DMS 273 treated with DMSO at 0.1 percent for 48 hours (cell line): ENCODE results near the gene ZSWIM5.
"Not testable (repeated sequence)": the region's sequence is repeated elsewhere in the genome, so short reads cannot be mapped to it uniquely, and the experiment has no call there.

ENCODE experiments used
- DNase-seq: peaks from one replicate; lab custom pipeline; 2025; lab: John Stamatoyannopoulos, UW

ZSWIM5 gene

DNA sequence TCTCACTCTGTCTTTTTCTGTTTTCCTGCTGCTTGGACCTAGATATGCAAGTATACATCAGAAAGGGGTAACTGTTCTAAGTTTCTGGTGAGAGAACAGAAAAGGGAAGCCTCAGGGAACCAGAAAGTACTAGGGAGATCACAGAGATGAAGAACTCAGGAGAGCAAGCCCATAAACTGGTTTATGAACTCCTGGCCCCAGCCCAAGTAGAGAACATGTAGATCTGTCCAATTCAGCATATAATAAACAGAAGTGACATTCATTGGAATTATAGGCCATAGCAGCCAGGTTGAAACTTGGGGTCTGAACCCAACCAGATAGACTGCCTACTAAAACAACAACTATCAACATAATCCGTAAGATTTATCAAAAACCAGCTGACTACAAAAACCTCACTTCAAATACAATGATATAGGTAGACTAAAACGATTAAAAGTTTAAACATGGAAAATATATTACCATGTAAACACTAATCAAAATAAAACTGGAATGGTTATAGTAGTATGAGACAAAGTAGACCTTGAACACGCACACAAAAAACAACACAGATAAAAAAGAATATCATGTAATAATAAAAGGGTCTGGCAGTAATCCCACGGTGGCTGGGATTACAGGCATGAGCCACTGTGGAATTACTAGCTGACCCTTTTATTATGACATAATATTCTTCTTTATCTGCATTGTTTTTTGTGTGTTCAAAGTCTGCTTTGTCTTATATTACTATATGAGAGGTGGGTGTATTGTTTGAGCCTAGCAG, 65.0 kb downstream of the ZSWIM5 start:
- DNase-seq = no peak

DNA sequence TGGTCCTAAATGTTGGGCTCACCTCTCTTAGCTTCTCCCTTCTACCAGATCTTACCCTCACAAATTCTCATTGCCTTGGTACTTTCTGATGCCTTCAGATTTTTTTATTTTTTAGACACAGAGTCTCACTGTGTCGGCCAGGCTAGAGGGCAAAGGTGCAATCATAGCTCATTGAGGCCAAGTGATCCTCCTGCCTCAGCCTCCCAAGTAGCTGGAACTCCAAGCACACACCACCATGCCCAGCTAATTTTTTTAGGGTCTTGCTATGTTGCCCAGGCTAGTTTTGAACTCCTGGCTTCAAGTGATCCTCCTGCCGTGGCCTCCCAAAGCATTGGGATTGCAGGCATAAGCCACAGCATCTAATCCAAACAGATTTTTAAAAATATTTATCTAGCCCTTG, 69.4 kb downstream of the ZSWIM5 start:
- DNase-seq = no peak

DNA sequence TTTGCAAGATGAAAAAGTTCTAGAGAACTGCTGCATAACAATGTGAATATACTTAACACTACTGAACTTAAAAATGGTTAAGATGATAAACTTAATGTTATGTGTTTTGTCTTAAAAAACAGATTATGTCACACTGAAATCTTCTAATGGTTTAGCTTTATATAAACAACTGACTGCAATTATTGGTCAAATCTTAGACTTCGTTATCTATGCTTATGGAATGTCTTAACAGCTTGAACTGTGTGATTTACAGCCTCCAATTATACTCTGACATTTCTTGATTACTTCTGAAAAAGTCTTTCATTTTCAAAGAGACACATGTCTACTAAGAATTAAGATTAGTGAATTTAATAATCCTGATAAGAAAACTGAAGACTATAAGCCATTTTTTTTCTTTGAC, 71.1 kb downstream of the ZSWIM5 start:
- DNase-seq = no peak

DNA sequence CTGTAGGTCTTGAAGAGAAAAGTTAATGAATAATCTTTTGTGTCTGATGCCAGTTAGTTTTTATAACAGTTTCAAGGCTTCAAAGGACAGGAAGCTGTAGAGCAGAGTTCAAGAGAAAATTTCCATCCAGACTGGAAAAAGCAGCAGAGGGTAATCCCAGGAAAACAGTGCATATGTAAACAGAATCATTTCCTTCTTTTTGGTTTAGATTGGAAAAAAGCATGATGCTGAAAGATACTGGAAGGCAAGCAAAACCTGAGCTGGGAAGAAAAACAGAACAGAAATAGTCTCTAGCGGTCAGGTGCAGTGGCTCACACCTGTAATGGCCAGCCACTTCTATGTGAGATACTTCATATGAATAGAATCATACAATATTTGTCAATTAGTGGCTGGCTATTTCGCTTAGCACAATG, 71.9 kb downstream of the ZSWIM5 start:
- no peak for DNase-seq

DNA sequence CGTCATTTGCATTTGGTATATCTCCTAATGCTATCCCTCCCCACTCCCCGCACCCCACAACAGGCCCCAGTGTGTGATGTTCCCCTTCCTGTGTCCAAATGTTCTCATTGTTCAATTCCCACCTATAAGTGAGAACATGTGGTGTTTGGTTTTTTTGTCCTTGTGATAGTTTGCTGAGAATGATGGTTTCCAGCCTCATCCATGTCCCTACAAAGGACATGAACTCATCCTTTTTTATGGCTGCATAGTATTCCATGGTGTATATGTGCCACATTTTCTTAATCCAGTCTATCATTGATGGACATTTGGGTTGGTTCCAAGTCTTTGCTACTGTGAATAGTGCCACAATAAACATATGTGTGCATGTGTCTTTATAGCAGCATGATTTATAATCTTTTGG, 73.7 kb downstream of the ZSWIM5 start:
- DNase-seq = not testable (repeated sequence)

DNA sequence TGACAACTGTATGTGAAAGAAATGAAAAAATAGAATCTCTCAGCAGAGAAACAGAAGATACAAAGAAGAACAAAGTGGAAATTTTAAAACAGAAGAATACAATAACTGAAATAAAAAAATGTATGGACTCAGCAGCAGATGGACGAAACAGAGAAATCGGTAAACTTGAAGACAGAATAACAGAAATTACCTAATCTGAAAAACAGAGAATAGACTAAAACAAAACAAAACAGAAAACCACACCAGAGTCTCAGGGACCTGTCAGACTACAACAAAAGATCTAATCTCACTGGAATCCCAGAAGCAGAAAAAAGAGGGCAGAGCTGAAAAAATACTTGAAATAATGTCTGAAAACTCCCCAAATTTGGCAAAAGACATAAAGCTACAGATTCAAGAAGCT, 83.0 kb downstream of the ZSWIM5 start:
- DNase-seq = no peak

DNA sequence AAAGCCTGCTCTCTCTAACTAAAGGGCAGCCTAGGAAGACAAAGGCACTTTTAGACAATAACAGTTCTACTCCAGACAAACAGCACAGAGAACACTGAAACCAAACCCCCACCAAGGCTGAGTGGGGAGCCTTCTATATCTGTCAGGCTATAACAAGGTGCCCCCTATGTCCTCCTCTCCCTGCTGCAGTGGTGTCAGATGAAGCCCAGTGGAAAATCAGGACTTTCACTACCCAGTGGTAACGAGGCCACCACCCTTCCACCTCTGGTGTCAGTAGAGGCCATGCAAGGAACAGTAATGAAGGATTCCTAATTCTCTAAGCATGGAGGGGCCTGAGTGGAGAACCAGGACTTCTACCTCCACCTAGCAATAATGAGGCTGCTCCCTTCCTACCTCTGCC, 83.7 kb downstream of the ZSWIM5 start:
- DNase-seq = no peak

DNA sequence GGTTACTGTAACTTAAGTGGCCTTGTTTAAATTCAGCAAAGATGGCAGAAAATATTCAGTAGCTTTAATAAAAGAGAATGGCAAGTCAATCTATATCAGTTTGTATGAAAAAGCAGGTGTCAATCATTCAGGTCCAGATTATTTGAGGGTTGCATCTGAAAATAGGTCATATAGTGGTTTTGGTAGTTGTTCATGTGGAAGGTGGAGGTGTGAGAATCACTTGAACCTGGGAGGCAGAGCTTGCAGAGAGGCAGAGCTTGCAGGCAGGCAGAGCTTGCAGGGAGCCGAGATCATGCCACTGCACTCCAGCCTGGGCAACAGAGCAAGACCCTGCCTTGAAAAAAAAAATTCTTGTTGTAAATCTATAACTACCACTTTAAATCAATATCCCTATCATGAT, 88.6 kb downstream of the ZSWIM5 start:
- DNase-seq = no peak

DNA sequence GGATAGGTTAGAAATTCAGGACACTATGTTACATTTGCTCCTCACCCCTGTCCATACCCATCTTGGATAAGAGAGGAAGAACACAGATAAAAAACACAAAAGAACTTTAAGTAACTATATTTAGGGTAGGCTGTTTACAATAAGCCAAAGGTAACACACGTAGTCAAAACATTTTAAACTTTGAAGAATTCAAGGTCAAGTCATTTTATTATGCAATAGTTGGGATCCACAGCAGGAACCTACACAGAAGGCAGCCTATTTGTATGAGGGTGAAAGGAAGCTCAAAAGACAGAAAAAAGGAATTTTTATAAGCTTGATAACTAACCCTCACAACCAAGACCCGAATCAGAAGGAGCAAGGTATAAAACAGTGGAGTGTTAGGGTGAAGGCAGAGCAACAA, 89.6 kb downstream of the ZSWIM5 start:
- DNase-seq = no peak

DNA sequence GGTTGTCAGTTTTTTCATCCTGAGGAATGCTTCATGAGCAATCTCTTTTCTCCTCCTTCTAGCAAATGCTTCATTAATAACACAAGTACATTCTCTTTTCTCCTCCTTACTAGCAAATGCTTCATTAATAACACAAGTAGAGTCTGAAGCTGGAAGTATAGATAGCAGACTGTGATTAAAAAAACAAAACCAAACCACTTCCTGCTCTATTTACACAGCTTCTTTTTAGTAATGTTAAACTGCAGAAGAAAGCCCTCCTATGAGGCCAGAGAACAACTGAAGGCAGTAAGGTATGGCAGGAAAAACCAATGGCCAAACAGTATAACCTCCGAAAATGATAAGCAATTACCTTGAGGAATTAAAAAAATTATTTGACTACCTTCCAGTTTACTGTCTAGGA, 90.1 kb downstream of the ZSWIM5 start:
- DNase-seq = no peak

DNA sequence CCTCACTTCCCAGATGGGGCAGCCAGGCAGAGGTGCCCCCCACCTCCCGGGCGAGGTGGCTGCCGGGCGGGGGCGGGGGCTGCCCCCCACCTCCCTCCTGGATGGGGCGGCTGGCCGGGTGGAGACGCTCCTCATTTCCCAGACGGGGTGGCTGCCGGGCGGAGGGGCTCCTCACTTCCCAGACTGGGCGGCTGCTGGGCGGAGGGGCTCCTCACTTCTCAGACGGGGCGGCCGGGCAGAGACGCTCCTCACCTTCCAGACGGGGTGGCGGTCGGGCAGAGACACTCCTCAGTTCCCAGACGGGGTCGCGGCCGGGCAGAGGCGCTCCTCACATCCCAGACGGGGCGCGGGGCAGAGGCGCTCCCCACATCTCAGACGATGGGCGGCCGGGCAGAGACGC, 91.2 kb downstream of the ZSWIM5 start:
- DNase-seq = not testable (repeated sequence)

DNA sequence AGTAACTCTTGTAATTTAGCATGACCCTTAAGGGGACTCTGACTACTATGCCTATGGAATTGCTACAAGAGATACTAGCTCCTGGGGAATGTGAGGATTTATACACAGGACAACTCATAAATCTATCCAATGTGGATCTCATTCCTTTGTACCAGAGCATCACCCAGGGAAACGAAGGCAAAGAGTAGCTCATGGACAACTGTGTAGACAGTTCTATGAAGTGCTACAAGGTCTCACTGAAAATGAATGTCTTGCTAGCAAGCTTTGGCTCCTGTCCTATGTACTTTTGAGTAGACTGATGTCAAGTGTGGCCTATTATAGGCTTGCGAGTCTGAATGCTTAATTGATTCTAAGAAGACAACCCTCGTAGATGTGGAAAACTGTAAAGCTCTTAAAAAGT, 93.7 kb downstream of the ZSWIM5 start:
- no peak for DNase-seq

DNA sequence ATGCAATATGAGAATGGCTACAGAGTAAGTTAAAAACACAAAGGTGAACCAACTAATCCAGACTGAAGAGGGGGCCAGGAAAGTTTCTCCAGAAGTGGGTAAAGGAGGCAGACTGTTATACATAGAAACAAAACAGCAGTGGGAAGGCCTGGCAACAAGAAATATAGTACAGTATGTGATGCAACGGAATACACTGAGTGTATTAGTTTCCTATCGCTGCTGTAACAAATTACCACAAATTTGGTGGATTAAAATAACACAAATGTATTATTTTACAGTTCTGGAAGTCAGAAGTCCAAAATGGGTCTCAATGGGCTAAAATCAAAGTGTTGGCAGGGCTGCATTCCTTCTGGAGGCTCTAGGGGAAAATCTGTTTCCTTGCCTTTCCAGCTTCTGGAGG, 95.2 kb downstream of the ZSWIM5 start:
- DNase-seq = no peak

DNA sequence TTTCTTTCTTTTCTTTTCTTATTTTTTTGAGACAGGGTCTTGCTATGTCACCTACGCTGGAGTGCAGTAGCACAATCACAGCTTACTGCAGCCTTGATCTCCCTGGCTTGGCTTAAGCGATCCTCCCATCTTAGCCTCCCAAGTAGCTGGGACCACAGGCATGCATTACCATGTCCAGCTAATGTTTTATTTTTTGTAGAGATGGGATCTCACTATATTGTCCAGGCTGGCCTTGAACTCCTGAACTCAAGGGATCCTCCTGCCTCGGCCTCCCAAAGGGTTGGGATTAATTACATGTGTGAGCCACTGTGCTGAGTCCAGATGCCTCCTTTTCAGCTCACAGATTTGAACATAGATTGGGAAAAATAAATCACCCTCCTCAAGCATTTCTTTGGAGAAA, 98.6 kb downstream of the ZSWIM5 start:
- DNase-seq = no peak

DNA sequence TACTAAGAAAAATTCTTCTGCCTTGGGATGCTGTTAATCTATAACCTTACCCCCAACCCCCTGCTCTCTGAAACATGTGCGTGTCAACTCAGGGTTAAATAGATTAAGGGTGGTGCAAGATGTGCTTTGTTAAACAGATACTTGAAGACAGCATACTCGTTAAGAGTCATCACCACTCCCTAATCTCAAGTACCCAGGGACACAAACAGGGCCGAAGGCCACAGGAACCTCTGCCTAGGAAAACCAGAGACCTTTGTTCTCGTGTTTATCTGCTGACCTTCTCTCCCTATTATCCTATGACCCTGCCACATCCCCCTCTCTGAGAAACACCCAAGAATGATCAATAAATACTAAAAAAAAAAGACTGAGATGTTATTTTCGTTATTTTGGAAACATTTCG, 99.5 kb downstream of the ZSWIM5 start:
- DNase-seq = not testable (repeated sequence)

DNA sequence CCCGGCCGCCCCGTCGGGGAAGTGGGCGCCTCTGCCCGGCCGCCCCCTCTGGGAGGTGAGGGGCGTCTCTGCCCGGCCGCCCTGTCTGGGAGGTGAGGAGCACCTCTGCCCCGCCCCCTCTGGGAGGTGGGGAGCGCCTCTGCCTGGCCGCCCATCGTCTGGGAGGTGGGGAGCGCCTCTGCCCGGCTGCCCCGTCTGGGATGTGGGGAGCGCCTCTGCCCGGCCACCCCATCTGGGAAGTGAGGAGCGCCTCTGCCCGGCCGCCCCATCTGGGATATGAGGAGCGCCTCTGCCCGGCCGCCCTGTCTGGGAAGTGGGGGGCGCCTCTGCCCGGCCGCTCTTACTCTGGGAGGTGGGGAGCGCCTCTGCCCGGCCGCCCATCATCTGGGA, 100.3 kb downstream of the ZSWIM5 start:
- DNase-seq = not testable (repeated sequence)

DNA sequence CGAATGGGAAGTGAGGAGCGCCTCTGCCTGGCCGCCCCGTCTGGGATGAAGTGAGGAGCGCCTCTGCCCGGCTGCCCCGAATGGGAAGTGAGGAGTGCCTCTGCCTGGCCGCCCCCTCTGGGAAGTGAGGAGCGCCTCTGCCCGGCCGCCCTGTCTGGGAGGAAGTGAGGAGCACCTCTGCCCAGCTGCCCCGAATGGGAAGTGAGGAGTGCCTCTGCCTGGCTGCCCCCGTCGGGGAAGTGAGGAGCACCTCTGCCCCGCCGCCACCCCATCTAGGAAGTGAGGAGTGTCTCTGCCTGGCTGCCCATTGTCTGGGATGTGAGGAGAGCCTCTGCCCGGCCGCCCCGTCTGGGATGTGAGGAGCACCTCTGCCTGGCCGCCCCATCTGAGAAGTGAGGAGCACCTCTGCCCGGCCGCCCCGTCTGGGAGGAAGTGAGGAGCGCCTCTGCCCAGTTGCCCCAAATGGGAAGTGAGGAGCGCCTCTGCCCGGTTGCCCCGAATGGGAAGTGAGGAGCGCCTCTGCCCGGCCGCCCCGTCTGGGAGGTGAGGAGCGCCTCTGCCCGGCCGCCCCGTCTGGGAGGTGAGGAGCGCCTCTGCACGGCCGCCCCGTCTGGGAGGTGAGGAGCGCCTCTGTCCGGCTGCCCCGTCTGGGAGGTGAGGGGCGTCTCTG, 100.8 kb downstream of the ZSWIM5 start:
- not testable (repeated sequence) for DNase-seq

DNA sequence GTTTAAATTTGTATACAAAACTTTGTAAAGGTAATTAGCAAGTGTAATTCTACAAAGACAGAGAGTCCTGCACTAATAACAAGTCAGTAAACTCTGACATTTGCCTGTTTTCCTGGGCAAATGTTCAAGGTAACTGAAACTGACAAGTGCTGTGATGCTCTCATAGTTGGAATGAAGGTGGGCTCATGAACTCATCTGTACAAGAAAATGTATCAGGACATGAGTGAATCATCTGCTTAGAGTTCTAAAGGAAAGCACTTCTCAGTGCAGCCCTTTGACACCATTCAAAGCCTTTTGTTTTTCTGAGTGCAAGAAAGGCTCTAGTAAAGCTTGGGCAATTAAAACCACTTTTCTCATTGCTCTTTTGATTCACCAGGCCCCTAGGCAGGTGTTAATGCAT, 102.9 kb downstream of the ZSWIM5 start:
- no peak for DNase-seq

DNA sequence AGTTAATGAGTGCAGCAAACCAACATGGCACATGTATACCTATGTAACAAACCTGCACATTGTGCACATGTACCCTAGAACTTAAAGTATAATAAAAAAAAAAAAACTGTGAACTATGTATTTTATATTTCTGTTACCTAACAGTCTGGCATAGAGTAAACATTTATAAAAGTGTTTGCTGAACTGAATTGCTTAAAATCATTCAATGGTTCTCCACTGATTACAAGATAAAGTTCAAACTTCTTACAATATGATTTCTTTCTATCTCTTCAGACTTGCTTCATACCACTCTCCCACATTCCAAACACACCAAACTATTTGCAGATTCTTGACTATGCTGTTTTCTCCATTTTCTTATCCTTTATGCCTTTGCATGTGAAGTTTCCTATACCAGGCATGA, 104.5 kb downstream of the ZSWIM5 start:
- no peak for DNase-seq

DNA sequence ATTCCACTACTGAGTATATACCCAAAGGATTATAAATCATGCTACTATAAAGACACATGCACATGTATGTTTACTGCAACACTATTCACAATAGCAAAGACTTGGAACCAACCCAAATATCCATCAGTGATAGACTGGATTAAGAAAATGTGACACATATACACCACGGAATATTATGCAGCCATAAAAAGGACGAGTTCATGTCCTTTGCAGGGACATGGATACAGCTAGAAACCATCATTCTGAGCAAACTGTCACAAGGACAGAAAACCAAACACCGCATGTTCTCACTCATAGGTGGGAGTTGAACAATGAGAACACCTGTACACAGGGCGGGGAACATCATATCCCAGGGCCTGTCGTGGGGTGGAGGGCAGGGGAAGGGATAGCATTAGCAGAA, 104.9 kb downstream of the ZSWIM5 start:
- DNase-seq = not testable (repeated sequence)

DNA sequence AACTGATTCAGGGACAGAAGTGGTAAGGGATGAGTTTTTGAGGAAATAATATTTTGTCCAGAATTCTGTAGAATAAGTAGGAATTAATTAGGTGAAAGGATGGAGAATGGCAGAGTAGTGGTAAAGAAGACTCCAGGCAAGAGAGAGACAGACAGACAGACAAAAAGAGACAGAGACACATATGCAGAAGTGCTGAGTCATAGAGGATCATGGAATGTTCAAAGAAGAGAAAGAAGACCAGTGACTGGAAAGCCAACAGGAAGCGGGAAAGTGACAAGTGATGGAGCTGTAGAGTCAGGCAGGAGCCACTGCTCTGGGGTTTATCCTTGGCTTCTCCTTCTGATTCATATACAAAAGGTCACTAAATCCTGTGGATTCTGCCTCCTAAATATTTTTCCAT, 108.5 kb downstream of the ZSWIM5 start:
- no peak for DNase-seq

DNA sequence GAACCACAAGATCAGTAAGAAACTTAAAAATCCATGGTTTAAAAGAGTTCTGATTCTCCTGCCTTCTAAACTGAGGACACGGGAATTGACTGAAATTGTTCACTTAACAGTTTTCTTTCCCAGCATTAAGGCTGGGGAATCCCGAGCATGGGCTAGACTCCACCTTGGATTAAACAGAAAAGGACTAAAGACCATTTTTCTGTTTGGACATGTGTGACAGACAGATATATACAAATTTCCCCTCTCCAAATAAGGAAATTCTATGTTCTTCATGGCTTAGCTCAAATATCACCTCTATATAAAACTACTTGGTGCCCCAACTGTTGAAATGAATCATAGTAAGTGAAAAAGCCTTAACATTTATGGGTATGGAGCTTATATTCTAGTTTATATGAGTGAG, 109.3 kb downstream of the ZSWIM5 start:
- no peak for DNase-seq

DNA sequence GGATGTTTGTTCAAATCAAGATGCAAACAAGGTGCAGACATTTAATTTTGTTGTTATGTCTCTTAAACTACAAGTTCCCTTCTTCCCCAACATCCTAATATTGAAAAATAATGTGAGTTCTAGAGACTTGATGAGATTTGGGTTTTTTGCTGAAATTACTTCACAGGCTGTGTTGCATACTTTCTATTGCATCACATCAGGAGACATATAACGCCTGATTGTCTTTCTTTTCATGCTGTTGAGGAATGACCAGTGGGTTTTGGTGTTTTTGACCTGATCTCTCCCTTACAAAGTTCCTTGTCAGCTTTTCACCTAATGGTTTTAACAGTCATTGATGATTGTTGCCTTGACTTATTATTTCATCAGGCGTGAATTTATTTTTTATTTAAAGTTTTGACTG, 111.0 kb downstream of the ZSWIM5 start:
- DNase-seq = no peak

DNA sequence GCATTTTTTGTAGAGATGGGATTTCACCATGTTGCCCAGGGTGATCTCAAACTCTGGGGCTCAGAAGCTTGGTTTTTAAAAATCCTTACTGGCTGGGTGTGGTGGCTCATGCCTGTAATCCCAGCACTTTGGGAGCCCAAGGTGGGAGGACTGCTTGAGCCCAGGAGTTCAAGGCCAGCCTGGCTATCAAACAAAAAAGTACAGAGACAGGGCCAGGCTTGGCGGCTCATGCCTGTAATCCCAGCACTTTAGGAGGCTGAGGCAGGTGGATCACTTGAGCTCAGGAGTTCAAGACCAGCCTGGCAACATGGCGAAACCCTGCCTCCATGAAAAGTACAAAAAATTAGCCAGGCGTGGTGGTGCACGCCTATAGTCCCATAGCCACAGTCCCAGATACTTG, 112.0 kb downstream of the ZSWIM5 start:
- not testable (repeated sequence) for DNase-seq
